HEK293 (cell line): ENCODE data around the gene CRYBB1.

ENCODE experiments used
- ATF2 ChIP-seq: fragments of 450-650 bp; formaldehyde crosslinking; IDR thresholded peaks from 2 replicates; pipeline ENCODE4 v1.5.1; 2016; ENCODE audit warnings: missing biosample characterization, missing genetic modification characterization, low read depth
- HIC1 ChIP-seq: fragments of 450-650 bp; formaldehyde crosslinking; IDR thresholded peaks from 2 replicates; pipeline ENCODE4 v1.5.1; 2016; ENCODE audit warnings: missing biosample characterization, missing genetic modification characterization
- RBAK ChIP-seq: fragments of 450-650 bp; formaldehyde crosslinking; IDR thresholded peaks from 2 replicates; pipeline ENCODE4 v1.5.1; 2016; ENCODE audit warnings: missing biosample characterization, missing genetic modification characterization
- ZNF157 ChIP-seq: fragments of 450-650 bp; formaldehyde crosslinking; IDR thresholded peaks from 2 replicates; pipeline ENCODE4 v1.5.1; 2016; ENCODE audit warnings: missing biosample characterization, missing genetic modification characterization
- ZNF211 ChIP-seq: fragments of 450-650 bp; formaldehyde crosslinking; IDR thresholded peaks from 2 replicates; pipeline ENCODE4 v1.5.1; 2016; ENCODE audit warnings: low read depth, missing biosample characterization, missing genetic modification characterization
- ZNF423 ChIP-seq: fragments of 450-650 bp; formaldehyde crosslinking; IDR thresholded peaks from 2 replicates; pipeline ENCODE4 v1.5.1; 2016; ENCODE audit warnings: missing biosample characterization, missing genetic modification characterization
- ZNF704 ChIP-seq: fragments of 450-650 bp; formaldehyde crosslinking; IDR thresholded peaks from 2 replicates; pipeline ENCODE4 v1.5.1; 2016; ENCODE audit warnings: missing biosample characterization, missing genetic modification characterization
- ZNF791 ChIP-seq: fragments of 450-650 bp; formaldehyde crosslinking; IDR thresholded peaks from 2 replicates; pipeline ENCODE4 v1.5.1; 2016; ENCODE audit warnings: missing biosample characterization, missing genetic modification characterization
- TF ChIP-seq, protein P1 (sequence below): fragments of 450-650 bp; formaldehyde crosslinking; IDR thresholded peaks from 2 replicates; pipeline ENCODE4 v1.5.1; 2016; ENCODE audit warnings: missing biosample characterization, missing genetic modification characterization

DNA sequence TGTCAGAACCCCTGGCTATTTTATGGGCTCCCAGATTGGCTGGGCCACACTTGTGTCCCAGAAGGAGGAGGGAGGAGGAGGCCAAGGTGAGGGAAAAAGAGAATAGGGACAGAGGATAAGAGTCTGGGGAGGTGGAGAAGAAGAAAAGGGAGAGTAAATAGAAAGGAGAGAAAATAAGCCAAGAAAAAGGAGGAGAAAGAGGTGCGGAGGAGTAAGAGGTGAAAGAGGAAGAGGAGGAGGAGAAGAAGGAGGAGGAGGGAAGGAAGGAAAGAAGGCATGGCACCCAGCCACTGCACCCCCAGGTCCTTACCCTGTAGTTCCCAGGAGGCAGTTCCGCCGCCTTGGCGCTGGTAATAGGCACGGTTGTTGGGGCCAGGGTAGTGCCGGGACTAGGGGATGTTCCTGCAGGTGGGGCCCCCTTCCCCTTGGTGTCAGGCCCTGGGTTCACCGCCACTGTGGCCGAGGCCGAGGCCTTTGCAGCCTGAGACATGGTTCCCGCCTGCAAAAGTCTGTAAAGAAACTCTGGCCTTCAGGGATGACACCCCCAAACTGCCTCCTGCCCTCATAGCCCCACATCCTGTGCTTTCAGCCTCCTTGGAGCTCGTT, 1.9 kb downstream of the CRYBB1 start:
- TF ChIP-seq, protein P1, sequence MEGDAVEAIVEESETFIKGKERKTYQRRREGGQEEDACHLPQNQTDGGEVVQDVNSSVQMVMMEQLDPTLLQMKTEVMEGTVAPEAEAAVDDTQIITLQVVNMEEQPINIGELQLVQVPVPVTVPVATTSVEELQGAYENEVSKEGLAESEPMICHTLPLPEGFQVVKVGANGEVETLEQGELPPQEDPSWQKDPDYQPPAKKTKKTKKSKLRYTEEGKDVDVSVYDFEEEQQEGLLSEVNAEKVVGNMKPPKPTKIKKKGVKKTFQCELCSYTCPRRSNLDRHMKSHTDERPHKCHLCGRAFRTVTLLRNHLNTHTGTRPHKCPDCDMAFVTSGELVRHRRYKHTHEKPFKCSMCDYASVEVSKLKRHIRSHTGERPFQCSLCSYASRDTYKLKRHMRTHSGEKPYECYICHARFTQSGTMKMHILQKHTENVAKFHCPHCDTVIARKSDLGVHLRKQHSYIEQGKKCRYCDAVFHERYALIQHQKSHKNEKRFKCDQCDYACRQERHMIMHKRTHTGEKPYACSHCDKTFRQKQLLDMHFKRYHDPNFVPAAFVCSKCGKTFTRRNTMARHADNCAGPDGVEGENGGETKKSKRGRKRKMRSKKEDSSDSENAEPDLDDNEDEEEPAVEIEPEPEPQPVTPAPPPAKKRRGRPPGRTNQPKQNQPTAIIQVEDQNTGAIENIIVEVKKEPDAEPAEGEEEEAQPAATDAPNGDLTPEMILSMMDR (tag by site-specific recombination), result no peak
- TF ChIP-seq ZNF704 (tag by site-specific recombination) (no peak), HIC1 (tag by site-specific recombination) (no peak), ZNF157 (tag by site-specific recombination) (no peak), ZNF211 (no peak), ZNF791 (tag by site-specific recombination) (no peak), ATF2 (tag by site-specific recombination) (no peak), RBAK (no peak), ZNF423 (no peak)
